ENCODE results near the gene DNAAF5. TPM values are rescaled to one million over a fixed set of nuclear protein-coding genes. Genes with fewer than 3 reads are reported as not detected.

The DNAAF5 gene
- total and polyA plus RNA-seq, 2 of the 4 experiments (the other 2 are of a cell fraction) = 12.4 to 32.6 TPM

- H3K14ac ChIP-seq (replicated peaks; ENCODE audit: low read depth, low read length) = no peak overlapping the region
- no peak overlapping the region for H3K23ac ChIP-seq (ENCODE audit: low read depth, low read length)
- H3K9me1 ChIP-seq (ENCODE audit: insufficient read depth, low read length) = no peaks in the 10 kb centered on the region
- H2AK5ac ChIP-seq (ENCODE audit: low read depth, low read length) = no peak overlapping the region
- H2AFZ ChIP-seq (replicated peaks; ENCODE audit: low read length, poor library complexity) = no peak overlapping the region
- no peak overlapping the region for H3K27ac ChIP-seq (ENCODE audit: insufficient read depth, low read length)
- H2BK20ac ChIP-seq (ENCODE audit: low read depth, low read length) = no peak overlapping the region
- H4K5ac ChIP-seq (ENCODE audit: low read depth, low read length) = no peak overlapping the region
- H3K36me3 ChIP-seq (ENCODE audit: control insufficient read depth, insufficient read depth, low read length) = peaks cover 39% of the 10 kb centered on the region
- no peak for DNase-seq
- no peak for TF ChIP-seq USF2 (IDR thresholded peaks at IDR 0.05; ENCODE audit: low read depth, low read length)
- TF ChIP-seq RAD21 (IDR thresholded peaks at IDR 0.05; ENCODE audit: low read length) = no peak
- no peak for TF ChIP-seq ELK1 (IDR thresholded peaks at IDR 0.05; ENCODE audit: borderline replicate concordance, low read depth, low read length)
- no peak for TF ChIP-seq CTCF (conservative IDR thresholded peaks at IDR 0.05; ENCODE audit: low read depth, low read length)
- no peak for TF ChIP-seq SMC3 (IDR thresholded peaks at IDR 0.05; ENCODE audit: low read depth, low read length)
- TF ChIP-seq CEBPB (IDR thresholded peaks at IDR 0.05; ENCODE audit: low read depth, low read length) = no peak
- no peak for TF ChIP-seq MAZ (IDR thresholded peaks at IDR 0.05; ENCODE audit: borderline replicate concordance, low read depth, low read length)
- TF ChIP-seq FOS (IDR thresholded peaks at IDR 0.05; ENCODE audit: low read depth, low read length) = no peak
- TF ChIP-seq NFE2L2 (IDR thresholded peaks at IDR 0.05; ENCODE audit: low read depth, low read length) = no peak
- TF ChIP-seq MXI1 (IDR thresholded peaks at IDR 0.05; ENCODE audit: borderline replicate concordance, low read depth, low read length) = no peak
- no peak for TF ChIP-seq BHLHE40 (IDR thresholded peaks at IDR 0.05; ENCODE audit: low read depth, low read length)
- TF ChIP-seq MAFK (IDR thresholded peaks at IDR 0.05; ENCODE audit: low read depth, low read length) = no peak
- TF ChIP-seq POLR2A (IDR thresholded peaks at IDR 0.05; ENCODE audit: low read depth, low read length) = no peak
- TF ChIP-seq CHD1 (IDR thresholded peaks at IDR 0.05; ENCODE audit: low read depth, low read length) = no peak
- no peak for TF ChIP-seq RFX5 (IDR thresholded peaks at IDR 0.05; ENCODE audit: low read depth, low read length)
- 100% methylated on average over 4 of the region's 9 CpGs; no CpG with 5 or more reads in 1 of the 2 experiments for WGBS, 2 experiments (ENCODE audit: extremely low coverage in 2 of 2, insufficient read length in 1 of 2)
- in situ Hi-C loops (cut with MboI; ENCODE audit: low sequenced_read_pairs) (no loop called here), dilution Hi-C loops (cut with HindIII; ENCODE audit: low sequenced_read_pairs, unreplicated experiment) (no loop called here), intact Hi-C loops (cut with micrococcal nuclease) (no loop called here)
- no TSS peak for BruUV-seq (replicated peaks)
- H3K4ac ChIP-seq (ENCODE audit: low read depth, low read length) = no peak overlapping the region
- no peak overlapping the region for H3K18ac ChIP-seq (ENCODE audit: low read depth, low read length)
- no peak overlapping the region for H3K4me2 ChIP-seq (ENCODE audit: low read depth, low read length)
- no peak overlapping the region for H2BK15ac ChIP-seq (ENCODE audit: low read depth, low read length)
- CTCF ChIA-PET = no interaction called here
- POLR2A ChIA-PET (ENCODE audit: unreplicated experiment) = no interaction called here
- H2AK9ac ChIP-seq (replicated peaks; ENCODE audit: low read depth, low read length, poor library complexity) = no peak overlapping the region
- H3K4me1 ChIP-seq (ENCODE audit: control insufficient read depth, insufficient read depth, low read length) = no peaks in the 10 kb centered on the region
- H3K4me3 ChIP-seq (ENCODE audit: insufficient read depth, low read depth, low read length) = no peak overlapping the region
- H3K27me3 ChIP-seq (ENCODE audit: control insufficient read depth, insufficient read depth, low read length) = no peaks in the 10 kb centered on the region
- no peak overlapping the region for H2BK120ac ChIP-seq (ENCODE audit: low read depth, low read length)
- H3K9ac ChIP-seq (ENCODE audit: low read depth, low read length) = no peak overlapping the region
- no peak overlapping the region for H4K8ac ChIP-seq (ENCODE audit: low read depth in 2 of 2, low read length in 2 of 2)
- no peak for ATAC-seq (ENCODE audit: low read depth)
- no peaks in the 10 kb centered on the region for H3K9me3 ChIP-seq (ENCODE audit: control insufficient read depth, insufficient read depth, low read length)
- no peak overlapping the region for H2BK5ac ChIP-seq (ENCODE audit: low read depth, low read length, poor library complexity, severe bottlenecking)
- no peak overlapping the region for H3K56ac ChIP-seq (ENCODE audit: extremely low read depth, insufficient read depth, low read length)
- H4K91ac ChIP-seq (ENCODE audit: insufficient read depth, low read depth, low read length) = no peak overlapping the region
- peaks cover 0 to 4% of the 10 kb centered on the region in 2 experiments; a peak in 1 of 4 replicates for H3K79me1 ChIP-seq (ENCODE audit: low read depth in 1 of 2, low read length in 2 of 2)
- H4K20me1 ChIP-seq (ENCODE audit: insufficient read depth, low read length) = no peaks in the 10 kb centered on the region
Measured at GRCh38 chr7:755413-755805, 28.9 kb downstream of the DNAAF5 start.
